Bronchial epithelial cell (primary cell): ENCODE measurements around the gene SPPL2B. TPM values are rescaled to one million over a fixed set of nuclear protein-coding genes. Genes with fewer than 3 reads are reported as not detected.
A peak's percentile ranks its signal among the peaks of the same experiment; 100 is the strongest.

Experiments
- DNase-seq: peaks from one replicate; pipeline ENCODE4 v3.0.0-alpha.2; 2010; ENCODE audit warnings: low read depth
- FAIRE-seq: peaks from 2 replicates; lab custom pipeline; 2011; peaks lifted over from hg19 to GRCh38; lab: Jason Lieb, UNC
- H3K27me3 ChIP-seq: 2 replicates; pipeline ENCODE4 v1.5.1; 2011; ENCODE audit warnings: low read length; ENCODE audit not compliant: control insufficient read depth, insufficient read depth
- H3K36me3 ChIP-seq: 2 replicates; pipeline ENCODE4 v1.5.1; 2011; ENCODE audit warnings: low read length; ENCODE audit not compliant: control insufficient read depth, insufficient read depth
- H3K4me3 ChIP-seq: 2 replicates; pipeline ENCODE4 v1.5.1; 2011; ENCODE audit warnings: mild to moderate bottlenecking, low read depth, low read length, control low read depth
- total RNA-seq: library from RNA; depleted of rRNA; stranded (reverse); fragments of >200 nt; gene quantifications from 2 replicates; pipeline ENCODE4 v1.2.1, GENCODE V29; 2014
- TF ChIP-seq, protein P1 (sequence below): IDR thresholded peaks from 2 replicates; pipeline ENCODE4 v1.5.1; 2011; ENCODE audit warnings: mild to moderate bottlenecking, moderate library complexity, low read length, control low read depth, inconsistent platforms; ENCODE audit not compliant: insufficient read depth, severe bottlenecking

Gene SPPL2B
- total RNA-seq, 1 donor from 2014 or later, result 10.0 TPM

- Histone ChIP-seq H3K36me3 (no peaks in the 10 kb centered on the region), H3K27me3 (peaks cover 17% of the 10 kb centered on the region), H3K4me3 (no peak overlapping the region)
- no peak for FAIRE-seq
- no peak for DNase-seq
- TF ChIP-seq, protein P1, sequence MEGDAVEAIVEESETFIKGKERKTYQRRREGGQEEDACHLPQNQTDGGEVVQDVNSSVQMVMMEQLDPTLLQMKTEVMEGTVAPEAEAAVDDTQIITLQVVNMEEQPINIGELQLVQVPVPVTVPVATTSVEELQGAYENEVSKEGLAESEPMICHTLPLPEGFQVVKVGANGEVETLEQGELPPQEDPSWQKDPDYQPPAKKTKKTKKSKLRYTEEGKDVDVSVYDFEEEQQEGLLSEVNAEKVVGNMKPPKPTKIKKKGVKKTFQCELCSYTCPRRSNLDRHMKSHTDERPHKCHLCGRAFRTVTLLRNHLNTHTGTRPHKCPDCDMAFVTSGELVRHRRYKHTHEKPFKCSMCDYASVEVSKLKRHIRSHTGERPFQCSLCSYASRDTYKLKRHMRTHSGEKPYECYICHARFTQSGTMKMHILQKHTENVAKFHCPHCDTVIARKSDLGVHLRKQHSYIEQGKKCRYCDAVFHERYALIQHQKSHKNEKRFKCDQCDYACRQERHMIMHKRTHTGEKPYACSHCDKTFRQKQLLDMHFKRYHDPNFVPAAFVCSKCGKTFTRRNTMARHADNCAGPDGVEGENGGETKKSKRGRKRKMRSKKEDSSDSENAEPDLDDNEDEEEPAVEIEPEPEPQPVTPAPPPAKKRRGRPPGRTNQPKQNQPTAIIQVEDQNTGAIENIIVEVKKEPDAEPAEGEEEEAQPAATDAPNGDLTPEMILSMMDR, result no peak
Measured at GRCh38 chr19:2283835-2284507, 44.5 kb upstream of the SPPL2B start.

GRCh38 chr19:2286402-2287140 is 41.9 kb upstream of the SPPL2B start:
- H3K36me3 ChIP-seq, result no peaks in the 10 kb centered on the region
- DNase-seq (no peak), FAIRE-seq (no peak)
- H3K27me3 ChIP-seq, result peaks cover 38% of the 10 kb centered on the region
- TF ChIP-seq, protein P1, result no peak
- H3K4me3 ChIP-seq, result no peak overlapping the region

GRCh38 chr19:2287585-2288337 is 40.7 kb upstream of the SPPL2B start:
- H3K27me3 ChIP-seq, result peaks cover 41% of the 10 kb centered on the region
- FAIRE-seq, result no peak
- no peak overlapping the region for H3K4me3 ChIP-seq
- no peaks in the 10 kb centered on the region for H3K36me3 ChIP-seq
- no peak for DNase-seq
- TF ChIP-seq, protein P1, result no peak

- Histone ChIP-seq H3K27me3 (peaks cover 40% of the 10 kb centered on the region), H3K4me3 (no peak overlapping the region), H3K36me3 (no peaks in the 10 kb centered on the region)
- TF ChIP-seq, protein P1, result no peak
- FAIRE-seq (no peak), DNase-seq (no peak)
Measured at GRCh38 chr19:2288338-2288817, 40.1 kb upstream of the SPPL2B start.

- Histone ChIP-seq H3K36me3 (no peaks in the 10 kb centered on the region), H3K4me3 (no peak overlapping the region), H3K27me3 (peaks cover 43% of the 10 kb centered on the region)
- TF ChIP-seq, protein P1, result no peak
- FAIRE-seq (peak; percentile 55), DNase-seq (no peak)
Measured at GRCh38 chr19:2288818-2289713, 39.4 kb upstream of the SPPL2B start.
